ENCODE data around the gene RCAN2.

RCAN2 gene

GRCh38 chr6:46291275-46291633 lies 200.0 kb downstream of the RCAN2 start:
- H3K4me3 ChIP-seq (ENCODE audit: low read depth, low read length) = no peak overlapping the region
- DNase-seq (ENCODE audit: low read depth) = no peak
- TF ChIP-seq CTCF (IDR thresholded peaks at IDR 0.05; ENCODE audit: control insufficient read depth, extremely low read depth, insufficient read depth) = no peak

GRCh38 chr6:46290421-46291274 lies 200.6 kb downstream of the RCAN2 start:
- no peak overlapping the region for H3K4me3 ChIP-seq (ENCODE audit: low read depth, low read length)
- no peak for TF ChIP-seq CTCF (IDR thresholded peaks at IDR 0.05; ENCODE audit: control insufficient read depth, extremely low read depth, insufficient read depth)
- no peak for DNase-seq (ENCODE audit: low read depth)

- no peak for DNase-seq (ENCODE audit: low read depth)
- H3K4me3 ChIP-seq (ENCODE audit: low read depth, low read length) = no peak overlapping the region
- TF ChIP-seq CTCF (IDR thresholded peaks at IDR 0.05; ENCODE audit: control insufficient read depth, extremely low read depth, insufficient read depth) = no peak
Observed at GRCh38 chr6:46289898-46290297, 201.4 kb downstream of the RCAN2 start.

GRCh38 chr6:46288835-46289234 lies 202.4 kb downstream of the RCAN2 start:
- DNase-seq (ENCODE audit: low read depth) = no peak
- TF ChIP-seq CTCF (IDR thresholded peaks at IDR 0.05; ENCODE audit: control insufficient read depth, extremely low read depth, insufficient read depth) = no peak
- H3K4me3 ChIP-seq (ENCODE audit: low read depth, low read length) = no peak overlapping the region

GRCh38 chr6:46287681-46288080 lies 203.6 kb downstream of the RCAN2 start:
- H3K4me3 ChIP-seq (ENCODE audit: low read depth, low read length) = no peak overlapping the region
- TF ChIP-seq CTCF (IDR thresholded peaks at IDR 0.05; ENCODE audit: control insufficient read depth, extremely low read depth, insufficient read depth) = no peak
- no peak for DNase-seq (ENCODE audit: low read depth)

GRCh38 chr6:46287043-46287442 lies 204.2 kb downstream of the RCAN2 start:
- DNase-seq (ENCODE audit: low read depth) = no peak
- TF ChIP-seq CTCF (IDR thresholded peaks at IDR 0.05; ENCODE audit: control insufficient read depth, extremely low read depth, insufficient read depth) = no peak

GRCh38 chr6:46284475-46284874 lies 206.8 kb downstream of the RCAN2 start:
- no peak overlapping the region for H3K4me3 ChIP-seq (ENCODE audit: low read depth, low read length)
- no peak for DNase-seq (ENCODE audit: low read depth)
- no peak for TF ChIP-seq CTCF (IDR thresholded peaks at IDR 0.05; ENCODE audit: control insufficient read depth, extremely low read depth, insufficient read depth)

More at GRCh38 chr6:46287043-46287442, 204.2 kb downstream of the RCAN2 start:
- H3K4me3 ChIP-seq (ENCODE audit: low read depth, low read length) = no peak overlapping the region
